ENCODE data around the gene FAM200B. TPM values are rescaled to one million over a fixed set of nuclear protein-coding genes. Genes with fewer than 3 reads are reported as not detected.

Gene FAM200B
- total RNA-seq, 1 donor from 2014 or later, result 34.9 TPM

DNA sequence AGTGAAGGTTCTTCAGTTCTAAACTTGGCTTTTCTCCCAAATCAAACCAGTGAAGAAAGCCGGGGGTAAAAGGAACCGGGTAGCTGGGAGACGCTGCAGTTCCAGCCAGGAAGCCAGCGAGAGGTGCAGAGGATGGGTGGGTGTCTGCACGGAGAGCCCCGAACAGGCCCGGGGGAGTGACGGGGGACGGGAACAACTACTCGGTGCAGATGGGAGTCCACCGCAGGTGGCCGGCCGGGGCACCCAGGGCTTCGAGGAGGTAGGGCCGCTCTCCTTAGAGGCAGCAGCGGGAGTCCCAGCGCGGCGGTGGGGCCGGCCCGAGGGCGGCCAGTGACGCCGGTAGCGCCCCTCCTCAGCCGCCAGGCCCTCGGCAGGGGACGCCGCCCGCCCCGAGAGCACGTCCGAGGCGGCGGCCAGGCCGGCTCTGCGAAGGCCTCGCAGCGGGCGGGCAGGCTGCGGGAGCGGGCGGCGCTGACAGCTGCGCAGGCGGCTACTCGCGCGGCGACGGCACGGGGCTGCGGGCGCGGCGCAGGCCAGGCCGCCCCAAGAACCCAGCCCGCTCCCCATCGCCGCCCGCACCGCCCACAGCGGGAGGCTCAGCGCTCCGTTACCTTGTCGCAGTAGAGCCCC, 26.9 kb upstream of the FAM200B start:
- intact Hi-C loops (cut with DNase I), result loop anchor here (1.0 to 10.0 kb wide), 6 partner anchors 27 to 1307 kb away; partner anchors contain the start of genes CPEB2, FAM200B and TAPT1
- H3K4me1 ChIP-seq, result peaks cover 2 to 44% of the 10 kb centered on the region in 2 donors
- DNase-seq (ENCODE audit: low spot score in 2 of 2), result peak in 1 of 2 donors; percentile 72
- H3K9me3 ChIP-seq, result no peaks in the 10 kb centered on the region
- H3K4me3 ChIP-seq, result peak overlapping the region; percentile 82 to 94
- TF ChIP-seq, protein P1, sequence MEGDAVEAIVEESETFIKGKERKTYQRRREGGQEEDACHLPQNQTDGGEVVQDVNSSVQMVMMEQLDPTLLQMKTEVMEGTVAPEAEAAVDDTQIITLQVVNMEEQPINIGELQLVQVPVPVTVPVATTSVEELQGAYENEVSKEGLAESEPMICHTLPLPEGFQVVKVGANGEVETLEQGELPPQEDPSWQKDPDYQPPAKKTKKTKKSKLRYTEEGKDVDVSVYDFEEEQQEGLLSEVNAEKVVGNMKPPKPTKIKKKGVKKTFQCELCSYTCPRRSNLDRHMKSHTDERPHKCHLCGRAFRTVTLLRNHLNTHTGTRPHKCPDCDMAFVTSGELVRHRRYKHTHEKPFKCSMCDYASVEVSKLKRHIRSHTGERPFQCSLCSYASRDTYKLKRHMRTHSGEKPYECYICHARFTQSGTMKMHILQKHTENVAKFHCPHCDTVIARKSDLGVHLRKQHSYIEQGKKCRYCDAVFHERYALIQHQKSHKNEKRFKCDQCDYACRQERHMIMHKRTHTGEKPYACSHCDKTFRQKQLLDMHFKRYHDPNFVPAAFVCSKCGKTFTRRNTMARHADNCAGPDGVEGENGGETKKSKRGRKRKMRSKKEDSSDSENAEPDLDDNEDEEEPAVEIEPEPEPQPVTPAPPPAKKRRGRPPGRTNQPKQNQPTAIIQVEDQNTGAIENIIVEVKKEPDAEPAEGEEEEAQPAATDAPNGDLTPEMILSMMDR (IDR thresholded peaks at IDR 0.05), result no peak
- peak overlapping the region; percentile 98 to 99 for H3K27ac ChIP-seq
- no peaks in the 10 kb centered on the region for H3K36me3 ChIP-seq
- no peaks in the 10 kb centered on the region for H3K27me3 ChIP-seq

DNA sequence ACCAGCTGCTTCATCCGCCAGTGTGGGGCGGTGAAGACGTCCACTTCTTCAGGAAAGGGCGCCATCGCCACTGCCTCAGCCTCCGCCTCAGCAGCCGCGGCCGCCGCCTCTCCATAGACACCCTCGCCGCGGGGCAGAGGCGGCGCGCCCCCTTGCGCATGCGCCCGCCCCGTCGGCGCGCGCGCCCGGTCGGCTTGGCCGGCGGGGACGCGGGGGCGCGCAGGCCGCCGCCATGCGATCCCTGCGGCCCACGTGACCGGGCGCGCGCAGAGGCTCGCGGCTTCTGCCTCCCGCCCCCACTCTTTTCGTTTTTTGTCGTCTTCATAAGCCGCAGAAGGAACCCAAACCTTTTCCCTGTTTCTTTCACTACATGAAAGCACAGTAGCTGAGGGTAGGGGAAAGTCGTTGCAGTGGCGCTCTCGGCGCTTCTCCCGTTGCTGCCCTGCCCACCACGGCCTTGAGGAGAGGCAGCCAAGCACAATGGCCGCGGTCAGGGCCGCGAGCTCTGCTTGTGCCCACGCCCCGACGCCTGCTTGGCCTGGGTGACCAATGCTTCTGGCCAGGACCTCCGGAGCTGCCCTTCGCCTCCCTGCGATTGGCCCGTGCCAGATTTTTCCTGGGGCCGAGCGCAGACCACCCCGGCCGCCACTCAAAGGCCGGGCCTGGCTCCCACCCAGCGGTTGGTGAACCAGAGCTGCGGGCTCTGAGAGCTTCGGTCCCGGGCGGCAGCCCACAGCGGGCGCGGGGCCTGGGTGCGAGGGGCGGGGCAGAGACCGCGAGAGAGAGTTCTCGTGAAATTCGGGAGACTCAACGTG, 26.2 kb upstream of the FAM200B start, which contains the start of gene FBXL5:
TSS of gene FBXL5 (minus strand) at position 135 of the 815 bp plus-strand sequence. CDS start at position 65, 70 bp downstream.
- intact Hi-C loops (cut with DNase I), result loop anchor here (1.0 to 10.0 kb wide), 6 partner anchors 26 to 1308 kb away; partner anchors contain the start of genes CPEB2, FAM200B and TAPT1
- DNase-seq (ENCODE audit: low spot score in 2 of 2), result peak; percentile 20 to 88
- H3K4me1 ChIP-seq, result peaks cover 2 to 40% of the 10 kb centered on the region in 2 donors
- H3K9me3 ChIP-seq, result no peaks in the 10 kb centered on the region
- no peaks in the 10 kb centered on the region for H3K27me3 ChIP-seq
- H3K27ac ChIP-seq, result peak within 1 kb of the TSS; percentile 98 to 99
- TF ChIP-seq, protein P1 (IDR thresholded peaks at IDR 0.05), result peak in 1 of 3 experiments; percentile 23
- peak within 1 kb of the TSS; percentile 82 to 94 for H3K4me3 ChIP-seq
- no peaks in the 10 kb centered on the region for H3K36me3 ChIP-seq

DNA sequence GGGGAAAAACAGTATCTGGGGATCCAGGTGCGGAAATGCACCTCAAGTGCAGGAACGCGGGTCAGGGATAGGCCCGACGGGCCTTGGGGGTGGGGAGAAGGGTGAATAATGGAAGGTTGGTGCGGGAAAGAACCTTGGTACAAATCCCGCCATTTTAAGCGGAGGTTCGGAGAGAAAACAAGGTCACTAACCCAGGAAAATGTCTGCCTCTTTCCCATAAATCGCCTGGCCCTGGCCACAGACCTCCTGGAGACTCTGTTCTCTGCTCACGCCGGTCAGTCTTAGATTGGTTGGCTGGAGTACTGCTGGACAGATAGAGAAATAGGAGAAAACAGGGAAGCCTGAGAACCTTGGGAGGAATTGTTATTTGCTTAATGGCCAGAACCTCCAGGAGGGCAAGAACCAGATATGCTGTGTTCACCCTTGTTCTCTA, 25.6 kb upstream of the FAM200B start:
- H3K4me3 ChIP-seq, result peak overlapping the region; percentile 82 to 94
- TF ChIP-seq, protein P1 (IDR thresholded peaks at IDR 0.05), result no peak
- peak in 1 of 2 donors; percentile 66 for DNase-seq (ENCODE audit: low spot score in 2 of 2)
- H3K36me3 ChIP-seq, result no peaks in the 10 kb centered on the region
- H3K27ac ChIP-seq, result peak overlapping the region; percentile 98 to 99
- H3K27me3 ChIP-seq, result no peaks in the 10 kb centered on the region
- intact Hi-C loops (cut with DNase I), result loop anchor here (5.0 to 10.0 kb wide), 3 partner anchors 424 to 1309 kb away; partner anchors contain the start of gene TAPT1
- H3K9me3 ChIP-seq, result no peaks in the 10 kb centered on the region
- peaks cover 0 to 35% of the 10 kb centered on the region in 2 donors for H3K4me1 ChIP-seq

DNA sequence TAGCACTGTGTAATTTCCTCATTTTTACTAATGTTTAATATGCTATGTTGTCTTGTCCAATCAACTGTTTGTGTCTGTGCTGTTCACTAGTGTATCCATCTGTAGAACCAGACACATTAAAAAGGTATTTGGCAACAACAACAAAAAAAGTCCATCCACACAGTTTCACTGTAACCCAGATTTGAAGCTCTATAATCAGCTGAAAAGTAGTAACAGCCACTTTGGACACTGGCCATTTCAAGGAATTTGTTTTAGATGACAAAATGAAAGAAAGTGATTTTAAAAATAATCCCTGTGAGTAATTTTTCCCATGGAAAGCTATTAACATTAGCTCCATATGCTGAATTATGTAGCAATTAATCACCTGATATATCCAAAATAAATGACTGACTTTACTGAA, 24.3 kb upstream of the FAM200B start:
- intact Hi-C loops (cut with DNase I), result loop anchor here (5.0 to 10.0 kb wide), 3 partner anchors 425 to 1310 kb away; partner anchors contain the start of gene TAPT1
- Histone ChIP-seq H3K9me3 (no peaks in the 10 kb centered on the region), H3K27me3 (no peaks in the 10 kb centered on the region), H3K4me1 (peaks cover 0 to 24% of the 10 kb centered on the region in 2 donors), H3K36me3 (no peaks in the 10 kb centered on the region), H3K27ac (peak overlapping the region; percentile 16 to 98), H3K4me3 (no peak overlapping the region)
- TF ChIP-seq, protein P1 (IDR thresholded peaks at IDR 0.05), result no peak
- no peak for DNase-seq (ENCODE audit: low spot score in 2 of 2)

DNA sequence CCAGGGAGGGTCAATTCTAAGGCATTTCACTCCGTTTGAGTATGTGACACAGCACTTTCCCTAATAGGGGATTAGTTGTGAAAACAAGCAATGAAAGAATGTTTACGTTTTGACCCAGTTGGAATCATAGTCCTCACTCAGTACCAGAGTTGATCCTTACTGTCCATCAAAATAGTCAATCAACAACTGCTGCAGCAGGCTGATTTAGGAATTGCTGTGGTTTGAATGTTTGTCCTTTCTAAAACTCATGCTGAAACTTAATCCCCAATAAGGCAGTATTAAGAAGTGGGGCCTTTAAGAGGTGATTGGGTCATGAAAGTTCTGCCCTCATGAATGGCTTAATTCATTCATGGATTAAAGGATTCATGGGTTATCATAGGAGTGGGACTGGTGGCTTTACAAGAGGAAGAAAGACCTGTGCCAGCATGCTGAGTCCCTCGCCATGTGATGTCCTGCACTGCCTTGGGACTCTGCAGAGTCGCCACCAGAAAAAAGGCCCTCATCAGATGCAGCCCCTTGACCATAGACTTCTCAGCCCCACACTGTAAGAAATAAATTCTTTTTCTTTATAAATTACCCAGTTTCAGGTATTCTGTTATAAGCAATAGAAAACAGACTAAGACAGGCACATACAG, 23.4 kb upstream of the FAM200B start:
- Histone ChIP-seq H3K27ac (peak overlapping the region; percentile 16 to 98), H3K36me3 (no peaks in the 10 kb centered on the region), H3K27me3 (no peaks in the 10 kb centered on the region), H3K9me3 (no peaks in the 10 kb centered on the region), H3K4me1 (peaks cover 0 to 19% of the 10 kb centered on the region in 2 donors), H3K4me3 (no peak overlapping the region)
- no peak for DNase-seq (ENCODE audit: low spot score in 2 of 2)
- intact Hi-C loops (cut with DNase I), result loop anchor here (5.0 to 10.0 kb wide), 3 partner anchors 426 to 1311 kb away; partner anchors contain the start of gene TAPT1
- TF ChIP-seq, protein P1 (IDR thresholded peaks at IDR 0.05), result no peak

Data from ascending aorta (tissue), 2 donors.